HL-60 (cell line): ENCODE data around the gene KANK4.

Experiments
- POLR2AphosphoS5 ChIP-seq: IDR thresholded peaks from 2 replicates; pipeline ENCODE4 v1.6.1; 2012; ENCODE audit warnings: low read depth
- TF ChIP-seq, protein P1 (sequence below): IDR thresholded peaks from one replicate; pipeline ENCODE4 v1.5.1; 2011; ENCODE audit warnings: low read length, control low read depth, inconsistent platforms; ENCODE audit not compliant: insufficient read depth

DNA sequence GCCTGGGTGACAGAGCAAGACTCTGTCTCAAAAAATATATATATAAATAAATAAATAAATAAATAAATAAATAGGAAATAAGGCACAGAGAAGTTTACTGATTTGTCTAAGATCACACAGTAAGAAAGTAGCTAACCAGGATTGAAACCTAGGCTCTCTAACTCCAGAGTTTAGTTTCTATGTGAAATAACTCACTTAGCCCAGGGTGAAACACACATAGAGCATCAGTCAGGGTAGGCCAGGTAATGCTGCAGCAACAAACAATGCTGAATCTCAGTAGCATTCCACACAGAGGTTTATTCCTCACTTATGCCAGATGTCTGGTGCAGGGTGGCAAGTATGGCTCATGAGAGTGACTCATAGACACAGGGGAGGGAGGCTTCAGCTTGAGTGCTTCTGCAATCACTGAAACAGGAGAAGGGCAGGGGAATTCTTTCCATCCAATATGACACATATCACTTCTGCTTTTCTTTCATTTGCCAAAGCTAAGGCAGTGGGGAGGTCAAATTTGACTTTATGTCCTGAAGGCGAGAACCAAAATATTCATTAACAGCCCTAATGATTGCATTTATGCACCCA lies 37.1 kb upstream of the KANK4 start:
- TF ChIP-seq, protein P1, sequence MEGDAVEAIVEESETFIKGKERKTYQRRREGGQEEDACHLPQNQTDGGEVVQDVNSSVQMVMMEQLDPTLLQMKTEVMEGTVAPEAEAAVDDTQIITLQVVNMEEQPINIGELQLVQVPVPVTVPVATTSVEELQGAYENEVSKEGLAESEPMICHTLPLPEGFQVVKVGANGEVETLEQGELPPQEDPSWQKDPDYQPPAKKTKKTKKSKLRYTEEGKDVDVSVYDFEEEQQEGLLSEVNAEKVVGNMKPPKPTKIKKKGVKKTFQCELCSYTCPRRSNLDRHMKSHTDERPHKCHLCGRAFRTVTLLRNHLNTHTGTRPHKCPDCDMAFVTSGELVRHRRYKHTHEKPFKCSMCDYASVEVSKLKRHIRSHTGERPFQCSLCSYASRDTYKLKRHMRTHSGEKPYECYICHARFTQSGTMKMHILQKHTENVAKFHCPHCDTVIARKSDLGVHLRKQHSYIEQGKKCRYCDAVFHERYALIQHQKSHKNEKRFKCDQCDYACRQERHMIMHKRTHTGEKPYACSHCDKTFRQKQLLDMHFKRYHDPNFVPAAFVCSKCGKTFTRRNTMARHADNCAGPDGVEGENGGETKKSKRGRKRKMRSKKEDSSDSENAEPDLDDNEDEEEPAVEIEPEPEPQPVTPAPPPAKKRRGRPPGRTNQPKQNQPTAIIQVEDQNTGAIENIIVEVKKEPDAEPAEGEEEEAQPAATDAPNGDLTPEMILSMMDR = no peak
- TF ChIP-seq POLR2AphosphoS5 = no peak
